ENCODE results near the gene TCP10L.
A peak's percentile ranks its signal among the peaks of the same experiment; 100 is the strongest.

Gene TCP10L

GRCh38 chr21:32578107-32578691 lies 7.1 kb downstream of the TCP10L start:
- no peaks in the 10 kb centered on the region for H3K36me3 ChIP-seq (ENCODE audit: insufficient read depth, low read length)
- no peak overlapping the region for H2AFZ ChIP-seq (ENCODE audit: low read depth, low read length)
- no peaks in the 10 kb centered on the region for H3K27me3 ChIP-seq (ENCODE audit: insufficient read depth, low read length)
- H3K9me3 ChIP-seq (ENCODE audit: low read length): peaks cover 2% of the 10 kb centered on the region
- no peaks in the 10 kb centered on the region for H3K4me1 ChIP-seq (ENCODE audit: insufficient read depth, low read length)
- no peak overlapping the region for H3K4me3 ChIP-seq (ENCODE audit: low read length)

GRCh38 chr21:32576011-32576410 lies 9.3 kb downstream of the TCP10L start:
- Histone ChIP-seq H3K36me3 (ENCODE audit: insufficient read depth, low read length) (no peaks in the 10 kb centered on the region), H3K9me3 (ENCODE audit: low read length) (peaks cover 2% of the 10 kb centered on the region), H3K4me1 (ENCODE audit: insufficient read depth, low read length) (no peaks in the 10 kb centered on the region), H2AFZ (ENCODE audit: low read depth, low read length) (no peak overlapping the region), H3K27me3 (ENCODE audit: insufficient read depth, low read length) (no peaks in the 10 kb centered on the region), H3K4me3 (ENCODE audit: low read length) (no peak overlapping the region)

- Histone ChIP-seq H2AFZ (ENCODE audit: low read depth, low read length) (no peak overlapping the region), H3K9me3 (ENCODE audit: low read length) (peaks cover 2% of the 10 kb centered on the region), H3K36me3 (ENCODE audit: insufficient read depth, low read length) (no peaks in the 10 kb centered on the region), H3K4me1 (ENCODE audit: insufficient read depth, low read length) (no peaks in the 10 kb centered on the region), H3K27me3 (ENCODE audit: insufficient read depth, low read length) (no peaks in the 10 kb centered on the region), H3K4me3 (ENCODE audit: low read length) (no peak overlapping the region)
Observed at GRCh38 chr21:32574946-32575925, 10.1 kb downstream of the TCP10L start.

- Histone ChIP-seq H3K4me3 (ENCODE audit: low read length) (no peak overlapping the region), H3K9me3 (ENCODE audit: low read length) (no peaks in the 10 kb centered on the region), H3K36me3 (ENCODE audit: insufficient read depth, low read length) (no peaks in the 10 kb centered on the region), H3K27me3 (ENCODE audit: insufficient read depth, low read length) (no peaks in the 10 kb centered on the region), H3K4me1 (ENCODE audit: insufficient read depth, low read length) (peaks cover 6% of the 10 kb centered on the region), H2AFZ (ENCODE audit: low read depth, low read length) (no peak overlapping the region)
Observed at GRCh38 chr21:32572574-32573420, 12.5 kb downstream of the TCP10L start.

GRCh38 chr21:32570456-32570855 lies 14.9 kb downstream of the TCP10L start:
- no peaks in the 10 kb centered on the region for H3K9me3 ChIP-seq (ENCODE audit: low read length)
- H3K36me3 ChIP-seq (ENCODE audit: insufficient read depth, low read length): no peaks in the 10 kb centered on the region
- no peak overlapping the region for H3K4me3 ChIP-seq (ENCODE audit: low read length)
- no peak overlapping the region for H2AFZ ChIP-seq (ENCODE audit: low read depth, low read length)
- peaks cover 6% of the 10 kb centered on the region for H3K4me1 ChIP-seq (ENCODE audit: insufficient read depth, low read length)
- no peaks in the 10 kb centered on the region for H3K27me3 ChIP-seq (ENCODE audit: insufficient read depth, low read length)

- H3K4me1 ChIP-seq (ENCODE audit: insufficient read depth, low read length): peaks cover 6% of the 10 kb centered on the region
- H3K27me3 ChIP-seq (ENCODE audit: insufficient read depth, low read length): no peaks in the 10 kb centered on the region
- peak overlapping the region; percentile 60 for H3K4me3 ChIP-seq (ENCODE audit: low read length)
- no peaks in the 10 kb centered on the region for H3K36me3 ChIP-seq (ENCODE audit: insufficient read depth, low read length)
- H2AFZ ChIP-seq (ENCODE audit: low read depth, low read length): peak overlapping the region; percentile 87
- no peaks in the 10 kb centered on the region for H3K9me3 ChIP-seq (ENCODE audit: low read length)
Observed at GRCh38 chr21:32569261-32570230, 15.8 kb downstream of the TCP10L start.

GRCh38 chr21:32567626-32568025 lies 17.7 kb downstream of the TCP10L start:
- Histone ChIP-seq H3K9me3 (ENCODE audit: low read length) (no peaks in the 10 kb centered on the region), H2AFZ (ENCODE audit: low read depth, low read length) (no peak overlapping the region), H3K4me1 (ENCODE audit: insufficient read depth, low read length) (peaks cover 6% of the 10 kb centered on the region), H3K36me3 (ENCODE audit: insufficient read depth, low read length) (no peaks in the 10 kb centered on the region), H3K4me3 (ENCODE audit: low read length) (no peak overlapping the region), H3K27me3 (ENCODE audit: insufficient read depth, low read length) (no peaks in the 10 kb centered on the region)

GRCh38 chr21:32566741-32567389 lies 18.5 kb downstream of the TCP10L start:
- H3K4me3 ChIP-seq (ENCODE audit: low read length): no peak overlapping the region
- no peaks in the 10 kb centered on the region for H3K9me3 ChIP-seq (ENCODE audit: low read length)
- H3K4me1 ChIP-seq (ENCODE audit: insufficient read depth, low read length): peaks cover 6% of the 10 kb centered on the region
- no peak overlapping the region for H2AFZ ChIP-seq (ENCODE audit: low read depth, low read length)
- H3K36me3 ChIP-seq (ENCODE audit: insufficient read depth, low read length): no peaks in the 10 kb centered on the region
- H3K27me3 ChIP-seq (ENCODE audit: insufficient read depth, low read length): no peaks in the 10 kb centered on the region

GRCh38 chr21:32565856-32566465 lies 19.4 kb downstream of the TCP10L start:
- Histone ChIP-seq H3K36me3 (ENCODE audit: insufficient read depth, low read length) (no peaks in the 10 kb centered on the region), H3K4me1 (ENCODE audit: insufficient read depth, low read length) (peaks cover 6% of the 10 kb centered on the region), H3K9me3 (ENCODE audit: low read length) (no peaks in the 10 kb centered on the region), H2AFZ (ENCODE audit: low read depth, low read length) (no peak overlapping the region), H3K4me3 (ENCODE audit: low read length) (no peak overlapping the region), H3K27me3 (ENCODE audit: insufficient read depth, low read length) (no peaks in the 10 kb centered on the region)

- Histone ChIP-seq H3K27me3 (ENCODE audit: insufficient read depth, low read length) (no peaks in the 10 kb centered on the region), H2AFZ (ENCODE audit: low read depth, low read length) (no peak overlapping the region), H3K9me3 (ENCODE audit: low read length) (no peaks in the 10 kb centered on the region), H3K4me3 (ENCODE audit: low read length) (no peak overlapping the region), H3K4me1 (ENCODE audit: insufficient read depth, low read length) (no peaks in the 10 kb centered on the region), H3K36me3 (ENCODE audit: insufficient read depth, low read length) (no peaks in the 10 kb centered on the region)
Observed at GRCh38 chr21:32562915-32563314, 22.4 kb downstream of the TCP10L start.

GRCh38 chr21:32562426-32562825 lies 22.9 kb downstream of the TCP10L start:
- Histone ChIP-seq H2AFZ (ENCODE audit: low read depth, low read length) (no peak overlapping the region), H3K4me3 (ENCODE audit: low read length) (no peak overlapping the region), H3K9me3 (ENCODE audit: low read length) (no peaks in the 10 kb centered on the region), H3K4me1 (ENCODE audit: insufficient read depth, low read length) (no peaks in the 10 kb centered on the region), H3K27me3 (ENCODE audit: insufficient read depth, low read length) (no peaks in the 10 kb centered on the region), H3K36me3 (ENCODE audit: insufficient read depth, low read length) (no peaks in the 10 kb centered on the region)
